RCC 7860 (cell line): Measurements from ENCODE around the gene UBE2K.
"Not testable (repeated sequence)": the region's sequence is repeated elsewhere in the genome, so short reads cannot be mapped to it uniquely, and the experiment has no call there.

Source experiments
- DNase-seq: peaks from one replicate; pipeline ENCODE4 v3.0.0-alpha.2; 2015; ENCODE audit warnings: low spot score
- FAIRE-seq: peaks from 2 replicates; lab custom pipeline; 2012; peaks lifted over from hg19 to GRCh38; lab: Jason Lieb, UNC

UBE2K gene

GRCh38 chr4:39685990-39686389, 11.9 kb upstream of the UBE2K start:
- DNase-seq (no peak), FAIRE-seq (no peak)

GRCh38 chr4:39687014-39687413, 10.9 kb upstream of the UBE2K start:
- no peak for FAIRE-seq
- DNase-seq, result no peak

- FAIRE-seq, result peak; percentile 65
- DNase-seq, result no peak
Measured at GRCh38 chr4:39689970-39690369, 8.0 kb upstream of the UBE2K start.

GRCh38 chr4:39698424-39699009, 581 bp downstream of the UBE2K start:
- FAIRE-seq (no peak), DNase-seq (no peak)

- no peak for DNase-seq
- FAIRE-seq, result peak; percentile 72
Measured at GRCh38 chr4:39699687-39700409, 1.9 kb downstream of the UBE2K start.

GRCh38 chr4:39700554-39700953, 2.6 kb downstream of the UBE2K start:
- FAIRE-seq (no peak), DNase-seq (no peak)

- FAIRE-seq, result no peak
- no peak for DNase-seq
Measured at GRCh38 chr4:39702716-39703115, 4.8 kb downstream of the UBE2K start.

GRCh38 chr4:39704789-39705188, 6.9 kb downstream of the UBE2K start:
- FAIRE-seq, DNase-seq: not testable (repeated sequence)

GRCh38 chr4:39706334-39706733, 8.4 kb downstream of the UBE2K start:
- DNase-seq (peak; percentile 70), FAIRE-seq (peak; percentile 55)

GRCh38 chr4:39706741-39707511, 9.0 kb downstream of the UBE2K start:
- DNase-seq (no peak), FAIRE-seq (no peak)

- FAIRE-seq, result no peak
Measured at GRCh38 chr4:39710098-39710896, 12.4 kb downstream of the UBE2K start.

GRCh38 chr4:39712819-39713607, 15.1 kb downstream of the UBE2K start:
- FAIRE-seq (no peak), DNase-seq (no peak)

More at GRCh38 chr4:39710098-39710896, 12.4 kb downstream of the UBE2K start:
- DNase-seq, result no peak

GRCh38 chr4:39713691-39714090, 15.8 kb downstream of the UBE2K start:
- FAIRE-seq (no peak), DNase-seq (no peak)

- DNase-seq (no peak), FAIRE-seq (no peak)
Measured at GRCh38 chr4:39714166-39714565, 16.2 kb downstream of the UBE2K start.

GRCh38 chr4:39715788-39716187, 17.9 kb downstream of the UBE2K start:
- FAIRE-seq, result no peak
- DNase-seq, result no peak

GRCh38 chr4:39716356-39716755, 18.4 kb downstream of the UBE2K start:
- FAIRE-seq, result no peak
- DNase-seq, result no peak

GRCh38 chr4:39717743-39718142, 19.8 kb downstream of the UBE2K start:
- not testable (repeated sequence) for FAIRE-seq

GRCh38 chr4:39718366-39719323, 20.7 kb downstream of the UBE2K start:
- no peak for FAIRE-seq
- DNase-seq, result no peak

More at GRCh38 chr4:39717743-39718142, 19.8 kb downstream of the UBE2K start:
- not testable (repeated sequence) for DNase-seq
